ENCODE measurements around the gene USP10.

USP10 gene

DNA sequence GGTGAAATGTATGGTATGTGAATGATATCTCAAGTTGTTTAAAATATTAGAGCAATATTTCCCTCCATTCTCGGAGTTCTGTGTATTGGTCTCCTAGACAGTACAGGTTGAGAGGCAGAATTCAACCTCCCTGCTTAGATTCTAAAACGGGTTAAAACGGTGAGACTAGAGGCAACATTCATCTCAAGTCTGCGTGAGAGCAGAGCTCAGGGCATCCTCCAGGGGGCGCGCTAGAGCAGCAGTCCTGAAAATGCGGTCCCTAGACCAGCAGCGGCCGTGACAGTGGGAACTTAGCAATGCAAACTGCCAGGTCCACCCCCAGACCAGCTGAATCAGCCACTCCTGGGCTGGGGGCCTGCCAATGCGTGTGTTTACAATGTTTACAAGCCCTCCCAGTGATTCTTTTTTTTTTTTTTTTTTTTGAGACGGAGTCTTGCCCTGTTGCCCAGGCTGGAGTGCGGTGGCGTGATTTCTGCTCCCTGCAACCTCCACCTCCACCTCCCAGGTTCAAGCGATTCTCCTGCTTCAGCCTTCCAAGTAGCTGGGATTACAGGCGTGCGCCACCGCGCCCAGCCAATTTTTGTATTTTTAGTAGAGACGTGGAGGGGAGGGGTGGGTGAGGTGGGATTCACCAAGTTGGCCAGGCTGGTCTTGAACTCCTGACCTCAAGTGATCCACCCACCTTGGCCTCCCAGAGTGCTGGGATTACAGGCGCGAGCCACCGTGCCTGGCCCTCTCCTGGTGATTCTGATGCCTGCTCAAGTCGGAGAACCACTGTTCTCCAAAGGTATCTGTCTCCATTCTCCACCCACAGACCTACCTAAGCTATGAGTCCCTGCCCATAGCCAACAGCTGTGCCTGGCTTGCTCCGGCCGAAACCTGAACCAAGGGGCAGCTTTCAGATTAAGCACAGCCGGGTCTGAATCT lies 27.3 kb upstream of the USP10 start:
- TF ChIP-seq SIN3A (IDR thresholded peaks at IDR 0.05; ENCODE audit: borderline replicate concordance, insufficient read depth, low read length) (no peak), TAF1 (IDR thresholded peaks at IDR 0.05; ENCODE audit: borderline replicate concordance, insufficient read depth, low read length) (no peak), FOXP2 (optimal IDR thresholded peaks at IDR 0.05; ENCODE audit: borderline replicate concordance, extremely low read depth, extremely low read length, insufficient read depth) (no peak), POLR2AphosphoS5 (IDR thresholded peaks at IDR 0.05; ENCODE audit: low read depth, low read length) (no peak), REST (IDR thresholded peaks at IDR 0.05; ENCODE audit: insufficient read depth in 1 of 2, low read depth in 2 of 2, low read length in 2 of 2) (no peak)

DNA sequence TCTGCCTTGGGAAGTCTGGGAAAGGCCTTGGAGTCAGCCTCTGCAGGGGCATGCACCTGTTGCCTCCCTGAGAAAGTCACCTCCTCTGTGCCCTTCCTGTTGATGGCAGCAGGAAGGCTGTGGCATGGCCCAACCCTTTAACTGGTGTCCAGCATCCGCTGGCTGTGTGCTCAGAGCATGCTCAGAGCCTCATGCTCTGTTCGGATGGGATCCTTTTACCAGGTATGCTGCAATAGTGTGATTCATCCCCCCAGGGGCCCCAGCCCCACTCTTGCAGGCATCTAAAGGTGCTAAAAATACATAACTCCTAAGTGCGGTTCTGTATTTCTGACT lies 26.6 kb upstream of the USP10 start:
- TF ChIP-seq TAF1 (IDR thresholded peaks at IDR 0.05; ENCODE audit: borderline replicate concordance, insufficient read depth, low read length) = no peak
- no peak for TF ChIP-seq SIN3A (IDR thresholded peaks at IDR 0.05; ENCODE audit: borderline replicate concordance, insufficient read depth, low read length)
- no peak for TF ChIP-seq REST (IDR thresholded peaks at IDR 0.05; ENCODE audit: insufficient read depth in 1 of 2, low read depth in 2 of 2, low read length in 2 of 2)
- no peak for TF ChIP-seq FOXP2 (optimal IDR thresholded peaks at IDR 0.05; ENCODE audit: borderline replicate concordance, extremely low read depth, extremely low read length, insufficient read depth)

DNA sequence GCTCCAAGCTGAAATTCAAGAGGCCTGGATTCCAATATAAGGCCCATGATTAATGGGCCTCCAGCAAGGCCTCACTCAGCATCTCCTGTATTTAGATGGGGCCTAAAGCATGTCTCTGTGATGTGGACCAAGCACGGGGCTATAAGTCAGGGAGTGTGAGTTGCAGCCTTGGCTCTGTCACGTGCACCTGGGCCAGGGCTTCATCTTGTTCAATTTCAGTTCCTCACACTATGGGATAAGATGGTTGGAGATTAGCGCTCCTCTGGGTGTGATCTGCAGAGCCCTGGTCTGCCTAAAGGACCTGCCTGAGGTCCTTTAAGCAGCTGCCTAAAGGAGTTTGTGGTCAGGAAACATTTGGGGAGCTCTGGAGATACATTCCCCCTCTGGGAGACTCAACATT lies 26.2 kb upstream of the USP10 start:
- no peak for TF ChIP-seq POLR2AphosphoS5 (IDR thresholded peaks at IDR 0.05; ENCODE audit: low read depth, low read length)
- TF ChIP-seq TAF1 (IDR thresholded peaks at IDR 0.05; ENCODE audit: borderline replicate concordance, insufficient read depth, low read length) = no peak
- no peak for TF ChIP-seq SIN3A (IDR thresholded peaks at IDR 0.05; ENCODE audit: borderline replicate concordance, insufficient read depth, low read length)

GRCh38 chr16:84675423-84675822 lies 24.4 kb upstream of the USP10 start:
- TF ChIP-seq REST (IDR thresholded peaks at IDR 0.05; ENCODE audit: insufficient read depth in 1 of 2, low read depth in 2 of 2, low read length in 2 of 2) = no peak
- no peak for TF ChIP-seq FOXP2 (optimal IDR thresholded peaks at IDR 0.05; ENCODE audit: borderline replicate concordance, extremely low read depth, extremely low read length, insufficient read depth)
- no peak for TF ChIP-seq SIN3A (IDR thresholded peaks at IDR 0.05; ENCODE audit: borderline replicate concordance, insufficient read depth, low read length)
- TF ChIP-seq TAF1 (IDR thresholded peaks at IDR 0.05; ENCODE audit: borderline replicate concordance, insufficient read depth, low read length) = no peak
- no peak for TF ChIP-seq POLR2AphosphoS5 (IDR thresholded peaks at IDR 0.05; ENCODE audit: low read depth, low read length)

- no peak for TF ChIP-seq SIN3A (IDR thresholded peaks at IDR 0.05; ENCODE audit: borderline replicate concordance, insufficient read depth, low read length)
- TF ChIP-seq POLR2AphosphoS5 (IDR thresholded peaks at IDR 0.05; ENCODE audit: low read depth, low read length) = no peak
- TF ChIP-seq TAF1 (IDR thresholded peaks at IDR 0.05; ENCODE audit: borderline replicate concordance, insufficient read depth, low read length) = no peak
- TF ChIP-seq REST (IDR thresholded peaks at IDR 0.05; ENCODE audit: insufficient read depth in 1 of 2, low read depth in 2 of 2, low read length in 2 of 2) = no peak
- no peak for TF ChIP-seq FOXP2 (optimal IDR thresholded peaks at IDR 0.05; ENCODE audit: borderline replicate concordance, extremely low read depth, extremely low read length, insufficient read depth)
These were observed 23.9 kb upstream of the USP10 start for GRCh38 chr16:84675884-84676283.

Measured in PFSK-1 (cell line).